Fibroblast of lung (primary cell): ENCODE data around the gene EIF4B. TPM values are rescaled to one million over a fixed set of nuclear protein-coding genes. Genes with fewer than 3 reads are reported as not detected.

Source experiments
- DNase-seq, 2 donors: peaks; one replicate each; pipeline versions ENCODE4 v3.0.0 to v3.0.0-alpha.2; 2010; ENCODE audit warnings: low read depth in 2 of 2
- H2AFZ ChIP-seq: 2 replicates; pipeline ENCODE4 v1.5.1; 2012; ENCODE audit warnings: low read length, control low read depth, inconsistent platforms
- H3K27ac ChIP-seq: 2 replicates; pipeline ENCODE4 v1.5.1; 2011; ENCODE audit warnings: low read length, control low read depth; ENCODE audit not compliant: insufficient read depth
- H3K27me3 ChIP-seq: 2 replicates; pipeline ENCODE4 v1.5.1; 2011; ENCODE audit warnings: mild to moderate bottlenecking, low read length; ENCODE audit not compliant: control insufficient read depth, insufficient read depth
- H3K36me3 ChIP-seq: 2 replicates; pipeline ENCODE4 v1.5.1; 2011; ENCODE audit warnings: low read length; ENCODE audit not compliant: control insufficient read depth, insufficient read depth
- H3K4me1 ChIP-seq: 2 replicates; pipeline ENCODE4 v1.5.1; 2011; ENCODE audit warnings: low read length; ENCODE audit not compliant: control insufficient read depth, insufficient read depth; ENCODE audit errors: extremely low read depth
- H3K4me2 ChIP-seq: 2 replicates; pipeline ENCODE4 v1.5.1; 2011; ENCODE audit warnings: low read length, control low read depth; ENCODE audit not compliant: insufficient read depth; ENCODE audit errors: extremely low read depth
- H3K4me3 ChIP-seq, 4 experiments: fragments of 200-600 bp in 1 of 4; sonication (generic) in 1 of 4; replicated peaks in 1 of 4; 2 replicates each; pipeline ENCODE4 v1.5.1; 2011 to 2016; ENCODE audit warnings: low read length in 4 of 4, low read depth in 3 of 4, mild to moderate bottlenecking in 3 of 4, control low read depth in 2 of 4, inconsistent platforms in 1 of 4, mixed read lengths in 1 of 4; ENCODE audit not compliant: insufficient read depth in 1 of 4; ENCODE audit errors: control extremely low read depth in 1 of 4
- H3K79me2 ChIP-seq: 2 replicates; pipeline ENCODE4 v1.5.1; 2012; ENCODE audit warnings: mild to moderate bottlenecking, low read length, inconsistent platforms; ENCODE audit not compliant: control insufficient read depth, insufficient read depth
- H3K9ac ChIP-seq: 2 replicates; pipeline ENCODE4 v1.5.1; 2011; ENCODE audit warnings: mild to moderate bottlenecking, low read length, control low read depth; ENCODE audit not compliant: insufficient read depth
- H3K9me3 ChIP-seq: 2 replicates; pipeline ENCODE4 v1.5.1; 2012; ENCODE audit warnings: low read depth, low read length; ENCODE audit not compliant: control insufficient read depth, insufficient read depth
- H4K20me1 ChIP-seq: 2 replicates; pipeline ENCODE4 v1.5.1; 2011; ENCODE audit warnings: low read length; ENCODE audit not compliant: control insufficient read depth, insufficient read depth; ENCODE audit errors: extremely low read depth
- EZH2 ChIP-seq: IDR thresholded peaks from 2 replicates; pipeline ENCODE4 v1.5.1; 2012; ENCODE audit warnings: low read length, control low read depth, mild to moderate bottlenecking; ENCODE audit errors: missing control alignments
- polyA plus RNA-seq, 2 donors: library from polyadenylated mRNA; depleted of rRNA in 1 of 2; stranded (reverse) in 1 of 2; unstranded in 1 of 2; fragments of >200 nt; gene quantifications; 2 replicates each; pipeline ENCODE4 v1.2.1, GENCODE V29; 2011 to 2012; ENCODE audit warnings: missing spikeins in 1 of 2
- total RNA-seq: library from RNA; depleted of rRNA; stranded (reverse); fragments of >200 nt; gene quantifications from 2 replicates; pipeline ENCODE4 v1.2.1, GENCODE V29; 2014
- TF ChIP-seq, protein P1 (sequence below), 2 donors: IDR thresholded peaks in 1 of 2; conservative IDR thresholded peaks in 1 of 2; 1 replicate in 1 of 2; 2 replicates in 1 of 2; pipeline ENCODE4 v1.5.1; 2011 to 2012; ENCODE audit warnings: low read length in 2 of 2, control low read depth in 1 of 2, inconsistent platforms in 1 of 2, low read depth in 1 of 2, mild to moderate bottlenecking in 1 of 2

The EIF4B gene
- total and polyA plus RNA-seq, 2 donors (not counting 1 experiment from before 2014, with no cell fraction given), result 466 to 1,180 TPM

DNA sequence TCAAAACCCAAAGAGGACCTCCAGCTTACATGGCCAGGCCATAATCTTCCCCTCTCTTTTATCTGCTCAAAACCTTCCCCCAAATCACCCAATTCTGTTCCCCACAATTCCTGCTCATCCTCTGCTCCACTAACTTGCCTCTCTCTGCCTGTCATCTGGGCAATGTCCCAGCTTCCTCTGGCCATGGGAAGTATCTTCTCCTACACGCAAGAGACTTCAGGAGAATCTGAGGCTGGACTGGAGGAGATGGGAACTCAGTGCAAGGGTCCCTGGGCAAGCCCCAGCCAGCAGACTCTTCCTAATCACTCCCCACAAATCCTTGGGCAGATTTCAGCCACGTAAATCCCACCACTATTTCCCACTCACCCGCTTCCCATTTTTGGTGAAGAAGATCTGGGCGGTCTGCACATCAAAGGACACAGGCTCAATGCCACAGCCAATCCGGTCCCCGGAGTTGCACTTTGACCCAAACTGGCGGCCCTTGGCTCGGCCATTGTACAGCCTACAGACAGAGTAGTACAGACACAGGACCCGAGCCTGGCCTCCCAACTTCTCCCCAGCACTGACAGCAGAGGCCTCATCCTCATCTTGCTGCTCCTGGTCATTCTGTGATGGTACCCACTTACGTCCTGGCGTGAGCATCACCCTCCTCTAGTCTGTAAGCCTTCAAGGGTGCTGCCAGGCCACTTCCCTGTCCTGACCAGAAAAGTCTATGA, 68.2 kb downstream of the EIF4B start:
- Histone ChIP-seq H3K9ac (no peak overlapping the region), H3K79me2 (peaks cover 8% of the 10 kb centered on the region), H3K36me3 (peaks cover 19% of the 10 kb centered on the region), H3K27ac (no peak overlapping the region), H3K4me3 (no peak overlapping the region), H4K20me1 (no peaks in the 10 kb centered on the region), H3K27me3 (no peaks in the 10 kb centered on the region), H3K4me1 (peaks cover 19% of the 10 kb centered on the region), H2AFZ (no peak overlapping the region), H3K9me3 (no peaks in the 10 kb centered on the region), H3K4me2 (no peak overlapping the region)
- no peak for TF ChIP-seq EZH2
- TF ChIP-seq, protein P1, sequence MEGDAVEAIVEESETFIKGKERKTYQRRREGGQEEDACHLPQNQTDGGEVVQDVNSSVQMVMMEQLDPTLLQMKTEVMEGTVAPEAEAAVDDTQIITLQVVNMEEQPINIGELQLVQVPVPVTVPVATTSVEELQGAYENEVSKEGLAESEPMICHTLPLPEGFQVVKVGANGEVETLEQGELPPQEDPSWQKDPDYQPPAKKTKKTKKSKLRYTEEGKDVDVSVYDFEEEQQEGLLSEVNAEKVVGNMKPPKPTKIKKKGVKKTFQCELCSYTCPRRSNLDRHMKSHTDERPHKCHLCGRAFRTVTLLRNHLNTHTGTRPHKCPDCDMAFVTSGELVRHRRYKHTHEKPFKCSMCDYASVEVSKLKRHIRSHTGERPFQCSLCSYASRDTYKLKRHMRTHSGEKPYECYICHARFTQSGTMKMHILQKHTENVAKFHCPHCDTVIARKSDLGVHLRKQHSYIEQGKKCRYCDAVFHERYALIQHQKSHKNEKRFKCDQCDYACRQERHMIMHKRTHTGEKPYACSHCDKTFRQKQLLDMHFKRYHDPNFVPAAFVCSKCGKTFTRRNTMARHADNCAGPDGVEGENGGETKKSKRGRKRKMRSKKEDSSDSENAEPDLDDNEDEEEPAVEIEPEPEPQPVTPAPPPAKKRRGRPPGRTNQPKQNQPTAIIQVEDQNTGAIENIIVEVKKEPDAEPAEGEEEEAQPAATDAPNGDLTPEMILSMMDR (conservative IDR thresholded peaks at IDR 0.05 in 1 of 2, IDR thresholded peaks at IDR 0.05 in 1 of 2; ENCODE audit: low read depth in 1 of 2, low read length in 2 of 2), result no peak
- no peak for DNase-seq

DNA sequence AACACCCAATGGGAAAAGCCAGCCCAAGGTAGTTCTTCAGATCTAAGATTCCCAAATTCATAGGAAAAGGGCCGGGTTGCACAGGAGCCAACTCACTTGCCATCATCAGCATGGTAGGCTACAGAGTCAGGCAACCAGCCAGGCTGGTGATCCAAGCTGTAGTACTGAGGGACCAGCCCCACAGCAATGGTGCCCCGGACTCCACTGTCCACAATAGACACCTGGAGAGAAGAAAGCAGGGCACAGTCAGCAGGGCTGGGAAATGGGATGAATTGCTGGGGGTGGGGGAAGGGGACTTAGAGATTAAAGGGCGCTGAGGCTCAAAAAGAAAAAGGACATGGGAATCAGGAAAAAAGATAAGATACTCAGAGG, 68.7 kb downstream of the EIF4B start:
- Histone ChIP-seq H3K9me3 (no peaks in the 10 kb centered on the region), H3K27me3 (no peaks in the 10 kb centered on the region), H2AFZ (no peak overlapping the region), H3K4me3 (no peak overlapping the region), H3K27ac (no peak overlapping the region), H3K79me2 (peaks cover 8% of the 10 kb centered on the region), H3K9ac (no peak overlapping the region), H3K4me1 (peaks cover 19% of the 10 kb centered on the region), H3K4me2 (no peak overlapping the region), H3K36me3 (peaks cover 19% of the 10 kb centered on the region), H4K20me1 (no peaks in the 10 kb centered on the region)
- DNase-seq, result no peak
- TF ChIP-seq, protein P1 (conservative IDR thresholded peaks at IDR 0.05 in 1 of 2, IDR thresholded peaks at IDR 0.05 in 1 of 2; ENCODE audit: low read depth in 1 of 2, low read length in 2 of 2), result no peak
- TF ChIP-seq EZH2, result no peak

DNA sequence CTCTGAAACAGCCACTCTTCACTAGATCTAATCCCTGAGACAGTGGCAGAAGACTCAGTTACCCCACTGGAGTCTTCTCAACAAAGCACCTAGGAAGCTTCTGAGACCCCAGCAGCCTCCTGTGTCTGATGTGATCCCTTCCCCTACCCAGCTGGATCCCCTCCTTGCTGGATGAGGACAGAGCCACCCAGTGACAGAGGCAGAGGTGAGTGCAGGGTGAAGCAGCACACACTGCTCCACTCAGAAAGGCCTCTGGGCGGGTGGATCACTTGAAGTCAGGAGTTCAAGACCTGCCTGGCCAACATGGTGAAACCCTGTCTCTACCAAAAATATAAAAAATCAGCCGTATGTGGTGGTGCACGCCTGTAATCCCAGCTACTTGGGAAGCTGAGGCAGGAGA, 70.2 kb downstream of the EIF4B start:
- H3K4me3 ChIP-seq, result no peak overlapping the region
- no peak overlapping the region for H2AFZ ChIP-seq
- no peaks in the 10 kb centered on the region for H4K20me1 ChIP-seq
- no peak for DNase-seq
- H3K27me3 ChIP-seq, result no peaks in the 10 kb centered on the region
- H3K79me2 ChIP-seq, result peaks cover 8% of the 10 kb centered on the region
- no peak overlapping the region for H3K4me2 ChIP-seq
- H3K36me3 ChIP-seq, result peaks cover 19% of the 10 kb centered on the region
- H3K9ac ChIP-seq, result no peak overlapping the region
- no peaks in the 10 kb centered on the region for H3K9me3 ChIP-seq
- TF ChIP-seq EZH2, result no peak
- TF ChIP-seq, protein P1 (conservative IDR thresholded peaks at IDR 0.05 in 1 of 2, IDR thresholded peaks at IDR 0.05 in 1 of 2; ENCODE audit: low read depth in 1 of 2, low read length in 2 of 2), result no peak
- H3K27ac ChIP-seq, result no peak overlapping the region
- peaks cover 19% of the 10 kb centered on the region for H3K4me1 ChIP-seq
